Keratinocyte (primary cell): ENCODE data around the gene AKAP13. TPM values are rescaled to one million over a fixed set of nuclear protein-coding genes. Genes with fewer than 3 reads are reported as not detected.

Experiments used
- DNase-seq: peaks from one replicate; pipeline ENCODE4 v3.0.0-alpha.2; 2011; ENCODE audit warnings: low read depth, missing footprints, low spot score
- FAIRE-seq: peaks from 2 replicates; lab custom pipeline; 2011; peaks lifted over from hg19 to GRCh38; lab: Jason Lieb, UNC
- H2AFZ ChIP-seq: 2 replicates; pipeline ENCODE4 v1.6.0; 2012; ENCODE audit warnings: low read length, control low read depth, inconsistent platforms; ENCODE audit not compliant: control insufficient read depth
- H3K27ac ChIP-seq: 2 replicates; pipeline ENCODE4 v1.5.1; 2011; ENCODE audit warnings: low read length; ENCODE audit not compliant: control insufficient read depth, insufficient read depth
- H3K27me3 ChIP-seq: 3 replicates; pipeline ENCODE4 v1.6.0; 2011; ENCODE audit warnings: low read length; ENCODE audit not compliant: control insufficient read depth, insufficient read depth; ENCODE audit errors: extremely low read depth
- H3K36me3 ChIP-seq, 2 experiments: 2 replicates in 1 of 2; 3 replicates in 1 of 2; pipeline ENCODE4 v1.5.1; 2011; ENCODE audit warnings: low read length in 2 of 2, mild to moderate bottlenecking in 1 of 2; ENCODE audit not compliant: control insufficient read depth in 2 of 2, insufficient read depth in 2 of 2; ENCODE audit errors: extremely low read depth in 1 of 2
- H3K4me1 ChIP-seq: 3 replicates; pipeline ENCODE4 v1.5.1; 2011; ENCODE audit warnings: low read length; ENCODE audit not compliant: control insufficient read depth, insufficient read depth; ENCODE audit errors: extremely low read depth
- H3K4me2 ChIP-seq: 3 replicates; pipeline ENCODE4 v1.6.0; 2011; ENCODE audit warnings: low read depth, low read length; ENCODE audit not compliant: control insufficient read depth, insufficient read depth; ENCODE audit errors: extremely low read depth
- H3K4me3 ChIP-seq, 3 experiments: fragments of 200-600 bp in 1 of 3; sonication (generic) in 1 of 3; 2 replicates in 2 of 3; 3 replicates in 1 of 3; pipeline ENCODE4 v1.5.1; 2011 to 2016; ENCODE audit warnings: low read length in 3 of 3, mild to moderate bottlenecking in 3 of 3, control low read depth in 2 of 3, inconsistent platforms in 1 of 3, low read depth in 1 of 3, mixed read lengths in 1 of 3, mixed run types in 1 of 3, moderate library complexity in 1 of 3; ENCODE audit not compliant: control insufficient read depth in 2 of 3, insufficient read depth in 2 of 3; ENCODE audit errors: extremely low read depth in 1 of 3
- H3K79me2 ChIP-seq: 2 replicates; pipeline ENCODE4 v1.6.0; 2012; ENCODE audit warnings: low read length; ENCODE audit not compliant: control insufficient read depth, insufficient read depth
- H3K9ac ChIP-seq: 3 replicates; pipeline ENCODE4 v1.6.0; 2011; ENCODE audit warnings: low read length; ENCODE audit not compliant: control insufficient read depth, insufficient read depth; ENCODE audit errors: extremely low read depth
- H3K9me1 ChIP-seq: 3 replicates; pipeline ENCODE4 v1.6.0; 2011; ENCODE audit warnings: low read length; ENCODE audit not compliant: control insufficient read depth, insufficient read depth; ENCODE audit errors: extremely low read depth
- H3K9me3 ChIP-seq: 2 replicates; pipeline ENCODE4 v1.5.1; 2012; ENCODE audit warnings: low read depth, low read length; ENCODE audit not compliant: control insufficient read depth
- H4K20me1 ChIP-seq: 3 replicates; pipeline ENCODE4 v1.6.0; 2011; ENCODE audit warnings: low read length; ENCODE audit not compliant: control insufficient read depth, insufficient read depth; ENCODE audit errors: extremely low read depth
- CTCF ChIP-seq, 3 experiments: IDR thresholded peaks in 1 of 3; conservative IDR thresholded peaks in 1 of 3; optimal IDR thresholded peaks in 1 of 3; 2 replicates in 2 of 3; 3 replicates in 1 of 3; pipeline versions ENCODE3 to v1.5.1; 2011; ENCODE audit warnings: low read length in 3 of 3, mild to moderate bottlenecking in 3 of 3, moderate library complexity in 2 of 3, control low read depth in 1 of 3, inconsistent platforms in 1 of 3; ENCODE audit not compliant: insufficient read depth in 2 of 3; ENCODE audit errors: extremely low read depth in 1 of 3
- EZH2 ChIP-seq: IDR thresholded peaks from one replicate; pipeline ENCODE4 v1.6.1; 2012; ENCODE audit warnings: inconsistent platforms, mild to moderate bottlenecking, low read length, moderate library complexity
- dilution Hi-C: fragments of 300-500 bp; cut with MboI; formaldehyde crosslinking; loops from one replicate; pipeline ENCODE4 v1.7.0; 2020; ENCODE audit warnings: low sequenced_read_pairs; ENCODE audit not compliant: extremely low pct_ligation_motif_present
- polyA plus RNA-seq, 5 experiments: library from polyadenylated mRNA; depleted of rRNA in 3 of 5; stranded (reverse) in 3 of 5; stranded (forward) in 1 of 5; unstranded in 1 of 5; fragments of >200 nt; gene quantifications; 1 replicate in 1 of 5; 2 replicates in 3 of 5; 3 replicates in 1 of 5; pipeline versions ENCODE4 v1.2.1 to v1.2.3, GENCODE V29; 2011 to 2012; ENCODE audit warnings: missing spikeins in 2 of 5, low read depth in 1 of 5, low replicate concordance in 1 of 5

Gene AKAP13
- polyA plus RNA-seq, 1 donor (not counting 4 experiments of a cell fraction or from before 2014, with no cell fraction given) = 16.7 TPM

DNA sequence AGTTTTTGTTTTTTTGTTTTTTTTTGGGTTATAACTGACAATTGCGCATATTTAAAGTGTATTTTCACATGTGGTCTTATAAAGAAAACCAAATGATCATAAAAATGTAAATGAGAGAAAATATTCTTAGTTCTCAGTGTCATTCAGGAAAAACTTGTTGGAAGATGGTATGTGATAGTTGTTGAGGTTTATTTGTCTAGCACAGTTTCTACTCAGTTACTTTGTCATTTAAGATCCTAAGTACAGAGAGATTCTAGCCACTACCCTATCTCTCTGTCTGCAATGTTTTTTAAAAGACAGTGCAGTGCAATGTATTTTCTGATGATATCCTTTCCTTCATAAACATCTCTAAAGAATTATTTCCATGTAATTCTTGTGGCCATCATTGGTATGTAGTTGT lies 46.1 kb downstream of the AKAP13 start:
- FAIRE-seq (no peak), DNase-seq (no peak)
- peaks cover 90% of the 10 kb centered on the region for H3K79me2 ChIP-seq
- no peak overlapping the region for H3K4me2 ChIP-seq
- no peak for TF ChIP-seq EZH2
- TF ChIP-seq CTCF (optimal IDR thresholded peaks at IDR 0.05 in 1 of 3, IDR thresholded peaks at IDR 0.05 in 1 of 3, conservative IDR thresholded peaks at IDR 0.05 in 1 of 3; ENCODE audit: extremely low read depth in 1 of 3, insufficient read depth in 2 of 3, low read length in 3 of 3) = no peak
- H2AFZ ChIP-seq = no peak overlapping the region
- no peak overlapping the region for H3K27ac ChIP-seq
- no peaks in the 10 kb centered on the region for H3K36me3 ChIP-seq
- peaks cover 10% of the 10 kb centered on the region for H3K4me1 ChIP-seq
- H3K9me1 ChIP-seq = no peaks in the 10 kb centered on the region
- dilution Hi-C loops = no loop called here
- H3K4me3 ChIP-seq = no peak overlapping the region
- no peak overlapping the region for H3K9ac ChIP-seq
- H3K9me3 ChIP-seq = no peaks in the 10 kb centered on the region
- H3K27me3 ChIP-seq = no peaks in the 10 kb centered on the region
- no peaks in the 10 kb centered on the region for H4K20me1 ChIP-seq

- no peak for TF ChIP-seq CTCF (optimal IDR thresholded peaks at IDR 0.05 in 1 of 3, IDR thresholded peaks at IDR 0.05 in 1 of 3, conservative IDR thresholded peaks at IDR 0.05 in 1 of 3; ENCODE audit: extremely low read depth in 1 of 3, insufficient read depth in 2 of 3, low read length in 3 of 3)
- no peak for TF ChIP-seq EZH2
- Histone ChIP-seq H3K9me1 (no peaks in the 10 kb centered on the region), H4K20me1 (no peaks in the 10 kb centered on the region), H3K9ac (no peak overlapping the region), H3K79me2 (peaks cover 90% of the 10 kb centered on the region), H3K9me3 (no peaks in the 10 kb centered on the region), H3K4me2 (no peak overlapping the region), H2AFZ (no peak overlapping the region), H3K36me3 (no peaks in the 10 kb centered on the region), H3K4me1 (peaks cover 10% of the 10 kb centered on the region), H3K27ac (no peak overlapping the region), H3K27me3 (no peaks in the 10 kb centered on the region), H3K4me3 (no peak overlapping the region)
- no peak for DNase-seq
- dilution Hi-C loops = no loop called here
- no peak for FAIRE-seq
Observed at GRCh38 chr15:85427286-85428028, 47.1 kb downstream of the AKAP13 start.
